ENCODE results near the gene OR5C1.
"Not testable (repeated sequence)": the region's sequence is repeated elsewhere in the genome, so short reads cannot be mapped to it uniquely, and the experiment has no call there.

The OR5C1 gene

DNA sequence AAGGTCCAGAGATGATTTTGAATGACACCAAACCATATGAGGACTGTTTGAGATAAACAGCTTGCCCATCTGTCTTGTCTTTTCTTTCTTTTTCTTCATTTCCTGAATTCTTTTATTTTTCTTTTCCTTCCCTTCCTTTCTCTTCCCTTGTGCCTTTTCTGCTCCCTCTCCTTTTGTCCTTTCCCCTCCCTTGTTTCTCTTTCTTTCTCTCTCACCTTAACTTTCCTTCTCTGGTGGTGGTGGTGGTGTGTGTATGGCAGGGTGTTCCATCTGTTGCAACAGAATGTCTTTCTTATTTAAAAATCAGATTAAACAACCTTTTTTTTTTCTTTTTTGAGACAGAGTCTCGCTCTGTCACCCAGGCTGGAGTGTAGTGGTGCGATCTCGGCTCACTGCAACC, 43.5 kb downstream of the OR5C1 start:
- H3K4me3 ChIP-seq (replicated peaks; ENCODE audit: low read depth, low read length) = no peak overlapping the region
- TF ChIP-seq, protein P1, sequence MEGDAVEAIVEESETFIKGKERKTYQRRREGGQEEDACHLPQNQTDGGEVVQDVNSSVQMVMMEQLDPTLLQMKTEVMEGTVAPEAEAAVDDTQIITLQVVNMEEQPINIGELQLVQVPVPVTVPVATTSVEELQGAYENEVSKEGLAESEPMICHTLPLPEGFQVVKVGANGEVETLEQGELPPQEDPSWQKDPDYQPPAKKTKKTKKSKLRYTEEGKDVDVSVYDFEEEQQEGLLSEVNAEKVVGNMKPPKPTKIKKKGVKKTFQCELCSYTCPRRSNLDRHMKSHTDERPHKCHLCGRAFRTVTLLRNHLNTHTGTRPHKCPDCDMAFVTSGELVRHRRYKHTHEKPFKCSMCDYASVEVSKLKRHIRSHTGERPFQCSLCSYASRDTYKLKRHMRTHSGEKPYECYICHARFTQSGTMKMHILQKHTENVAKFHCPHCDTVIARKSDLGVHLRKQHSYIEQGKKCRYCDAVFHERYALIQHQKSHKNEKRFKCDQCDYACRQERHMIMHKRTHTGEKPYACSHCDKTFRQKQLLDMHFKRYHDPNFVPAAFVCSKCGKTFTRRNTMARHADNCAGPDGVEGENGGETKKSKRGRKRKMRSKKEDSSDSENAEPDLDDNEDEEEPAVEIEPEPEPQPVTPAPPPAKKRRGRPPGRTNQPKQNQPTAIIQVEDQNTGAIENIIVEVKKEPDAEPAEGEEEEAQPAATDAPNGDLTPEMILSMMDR (IDR thresholded peaks at IDR 0.05; ENCODE audit: low read depth, low read length, missing control alignments) = no peak
- no peak for DNase-seq (ENCODE audit: extremely low read depth, low read depth)

DNA sequence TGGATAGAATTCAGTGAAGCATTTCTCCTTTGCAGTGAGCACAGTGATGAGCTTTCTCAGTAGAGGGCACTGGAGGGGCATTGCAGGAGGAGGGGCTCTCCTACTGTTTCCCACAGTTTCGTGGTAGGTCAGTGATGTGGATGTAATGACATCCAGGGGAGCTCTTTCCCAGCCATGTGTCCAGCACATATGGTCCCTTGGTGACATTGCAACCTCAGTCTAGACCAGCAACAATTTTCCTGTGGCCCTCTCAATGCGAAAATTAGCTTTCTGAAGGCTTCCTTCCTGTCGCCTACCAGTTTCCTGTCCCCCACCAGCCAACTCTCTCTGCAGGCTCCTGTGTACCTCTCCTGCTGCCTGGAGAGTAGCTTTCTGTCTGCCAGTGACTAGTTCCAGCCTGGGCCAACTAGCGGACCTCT, 46.6 kb downstream of the OR5C1 start:
- TF ChIP-seq, protein P1 (IDR thresholded peaks at IDR 0.05; ENCODE audit: low read depth, low read length, missing control alignments) = no peak
- H3K4me3 ChIP-seq (replicated peaks; ENCODE audit: low read depth, low read length) = no peak overlapping the region
- no peak for DNase-seq (ENCODE audit: extremely low read depth, low read depth)

DNA sequence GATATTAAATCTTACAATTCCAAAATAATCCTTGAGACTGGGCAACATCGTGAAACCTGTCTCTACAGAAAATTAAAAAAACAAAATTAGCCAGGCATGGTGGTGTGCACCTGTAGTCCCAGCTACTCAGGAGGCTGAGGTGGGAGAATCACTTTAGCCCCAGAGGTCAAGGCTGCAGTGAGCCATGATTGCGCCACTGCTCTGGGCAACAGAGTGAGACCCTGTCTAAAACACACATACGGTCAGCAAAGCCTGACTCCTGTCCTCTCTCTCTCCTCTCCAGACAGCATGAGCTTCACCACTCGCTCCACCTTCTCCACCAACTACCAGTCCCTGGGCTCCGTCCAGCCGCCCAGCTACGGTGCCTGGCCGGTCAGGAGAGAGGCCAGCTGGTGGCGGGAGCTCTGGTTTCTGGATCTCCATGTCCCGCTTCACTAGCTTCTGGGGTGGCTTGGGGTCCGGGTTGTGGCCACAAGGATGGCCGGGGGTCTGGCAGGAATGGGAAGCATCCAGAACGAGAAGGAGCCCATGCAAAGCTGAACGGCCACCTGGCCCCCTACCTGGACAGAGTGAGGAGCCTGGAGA, 48.6 kb downstream of the OR5C1 start:
- no peak overlapping the region for H3K4me3 ChIP-seq (replicated peaks; ENCODE audit: low read depth, low read length)
- DNase-seq (ENCODE audit: extremely low read depth, low read depth) = no peak
- TF ChIP-seq, protein P1 (IDR thresholded peaks at IDR 0.05; ENCODE audit: low read depth, low read length, missing control alignments) = no peak

DNA sequence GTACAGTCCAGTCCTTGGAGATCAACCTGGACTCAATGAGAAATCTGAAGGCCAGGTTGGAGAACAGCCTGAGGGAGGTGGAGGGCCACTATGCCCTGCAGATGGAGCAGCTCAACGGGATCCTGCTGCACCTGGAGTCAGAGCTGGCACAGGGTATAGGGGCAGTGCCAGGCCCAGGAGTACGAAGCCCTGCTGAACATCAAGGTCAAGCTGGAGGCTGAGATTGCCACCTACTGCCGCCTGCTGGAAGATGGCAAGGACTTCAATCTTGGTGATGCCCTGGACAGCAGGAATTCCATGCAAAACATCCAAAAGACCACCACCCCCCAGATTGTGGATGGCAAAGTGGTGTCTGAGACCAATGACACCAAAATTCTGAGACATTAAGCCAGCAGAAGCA, 49.7 kb downstream of the OR5C1 start:
- DNase-seq (ENCODE audit: extremely low read depth, low read depth); H3K4me3 ChIP-seq (replicated peaks; ENCODE audit: low read depth, low read length): not testable (repeated sequence)

All from HFF-Myc (cell line).